ENCODE results near the gene RNF144B. TPM values are rescaled to one million over a fixed set of nuclear protein-coding genes. Genes with fewer than 3 reads are reported as not detected.
A peak's percentile ranks its signal among the peaks of the same experiment; 100 is the strongest.

The RNF144B gene
- total RNA-seq, 1 donor from 2014 or later, result 7.2 TPM

GRCh38 chr6:18507561-18507960, 120.4 kb downstream of the RNF144B start:
- TF ChIP-seq EZH2 (IDR thresholded peaks at IDR 0.05; ENCODE audit: insufficient read depth, low read length) (no peak), CTCF (IDR thresholded peaks at IDR 0.05; ENCODE audit: insufficient read depth, low read depth, low read length) (no peak)
- H3K4me1 ChIP-seq (ENCODE audit: insufficient read depth, low read length), result peaks cover 8% of the 10 kb centered on the region
- Mint-ChIP-seq H3K27ac (ENCODE audit: unreplicated experiment) (no peak overlapping the region), H3K4me3 (ENCODE audit: unreplicated experiment) (no peak overlapping the region), H3K36me3 (ENCODE audit: low read depth, unreplicated experiment) (no peaks in the 10 kb centered on the region), H3K27me3 (ENCODE audit: low read depth, unreplicated experiment) (no peaks in the 10 kb centered on the region), H3K4me1 (ENCODE audit: low read depth, unreplicated experiment) (peaks cover 9% of the 10 kb centered on the region), H3K9me3 (ENCODE audit: unreplicated experiment) (peaks cover 2% of the 10 kb centered on the region)
- DNase-seq (ENCODE audit: low read depth) (no peak), FAIRE-seq (no peak)
- H3K79me2 ChIP-seq (ENCODE audit: insufficient read depth, low read length), result no peaks in the 10 kb centered on the region
- no peaks in the 10 kb centered on the region for H4K20me1 ChIP-seq (ENCODE audit: insufficient read depth, low read length)
- H3K4me2 ChIP-seq (ENCODE audit: low read length), result no peak overlapping the region
- H3K27me3 ChIP-seq (ENCODE audit: insufficient read depth, low read length), result no peaks in the 10 kb centered on the region
- H3K9ac ChIP-seq (ENCODE audit: low read length), result no peak overlapping the region
- no peak overlapping the region for H3K27ac ChIP-seq (ENCODE audit: low read depth, low read length)
- H3K9me3 ChIP-seq (ENCODE audit: insufficient read depth, low read depth, low read length), result no peaks in the 10 kb centered on the region
- no peaks in the 10 kb centered on the region for H3K36me3 ChIP-seq (ENCODE audit: insufficient read depth, low read length)
- H2AFZ ChIP-seq (ENCODE audit: low read depth, low read length), result no peak overlapping the region
- H3K4me3 ChIP-seq (ENCODE audit: insufficient read depth, low read depth, low read length), result no peak overlapping the region

- Histone ChIP-seq H3K9me3 (ENCODE audit: insufficient read depth, low read depth, low read length) (no peaks in the 10 kb centered on the region), H3K4me2 (ENCODE audit: low read length) (no peak overlapping the region), H3K9ac (ENCODE audit: low read length) (no peak overlapping the region), H3K27ac (ENCODE audit: low read depth, low read length) (no peak overlapping the region), H3K36me3 (ENCODE audit: insufficient read depth, low read length) (no peaks in the 10 kb centered on the region), H2AFZ (ENCODE audit: low read depth, low read length) (no peak overlapping the region), H4K20me1 (ENCODE audit: insufficient read depth, low read length) (no peaks in the 10 kb centered on the region), H3K27me3 (ENCODE audit: insufficient read depth, low read length) (no peaks in the 10 kb centered on the region), H3K4me3 (ENCODE audit: insufficient read depth, low read depth, low read length) (no peak overlapping the region), H3K79me2 (ENCODE audit: insufficient read depth, low read length) (no peaks in the 10 kb centered on the region), H3K4me1 (ENCODE audit: insufficient read depth, low read length) (peaks cover 4% of the 10 kb centered on the region)
- Mint-ChIP-seq H3K27me3 (ENCODE audit: low read depth, unreplicated experiment) (no peaks in the 10 kb centered on the region), H3K9me3 (ENCODE audit: unreplicated experiment) (peaks cover 2% of the 10 kb centered on the region), H3K36me3 (ENCODE audit: low read depth, unreplicated experiment) (no peaks in the 10 kb centered on the region), H3K27ac (ENCODE audit: unreplicated experiment) (no peak overlapping the region), H3K4me1 (ENCODE audit: low read depth, unreplicated experiment) (peaks cover 9% of the 10 kb centered on the region), H3K4me3 (ENCODE audit: unreplicated experiment) (no peak overlapping the region)
- DNase-seq (ENCODE audit: low read depth) (peak; percentile 3), FAIRE-seq (no peak)
- TF ChIP-seq CTCF (IDR thresholded peaks at IDR 0.05; ENCODE audit: insufficient read depth, low read depth, low read length), result no peak
- no peak for TF ChIP-seq EZH2 (IDR thresholded peaks at IDR 0.05; ENCODE audit: insufficient read depth, low read length)
Measured at GRCh38 chr6:18509871-18510643, 122.9 kb downstream of the RNF144B start.

- no peak overlapping the region for H3K27ac Mint-ChIP-seq (ENCODE audit: unreplicated experiment)
- Histone ChIP-seq H3K9ac (ENCODE audit: low read length) (no peak overlapping the region), H3K9me3 (ENCODE audit: insufficient read depth, low read depth, low read length) (no peaks in the 10 kb centered on the region), H3K4me2 (ENCODE audit: low read length) (no peak overlapping the region), H3K4me3 (ENCODE audit: insufficient read depth, low read depth, low read length) (no peak overlapping the region), H3K27ac (ENCODE audit: low read depth, low read length) (no peak overlapping the region), H3K36me3 (ENCODE audit: insufficient read depth, low read length) (no peaks in the 10 kb centered on the region), H3K27me3 (ENCODE audit: insufficient read depth, low read length) (no peaks in the 10 kb centered on the region), H2AFZ (ENCODE audit: low read depth, low read length) (no peak overlapping the region), H4K20me1 (ENCODE audit: insufficient read depth, low read length) (no peaks in the 10 kb centered on the region), H3K4me1 (ENCODE audit: insufficient read depth, low read length) (peaks cover 5% of the 10 kb centered on the region), H3K79me2 (ENCODE audit: insufficient read depth, low read length) (no peaks in the 10 kb centered on the region)
- H3K4me3 Mint-ChIP-seq (ENCODE audit: unreplicated experiment), result no peak overlapping the region
- DNase-seq (ENCODE audit: low read depth) (no peak), FAIRE-seq (no peak)
- H3K4me1 Mint-ChIP-seq (ENCODE audit: low read depth, unreplicated experiment), result peaks cover 10% of the 10 kb centered on the region
- H3K36me3 Mint-ChIP-seq (ENCODE audit: low read depth, unreplicated experiment), result no peaks in the 10 kb centered on the region
- no peak for TF ChIP-seq CTCF (IDR thresholded peaks at IDR 0.05; ENCODE audit: insufficient read depth, low read depth, low read length)
- no peak for TF ChIP-seq EZH2 (IDR thresholded peaks at IDR 0.05; ENCODE audit: insufficient read depth, low read length)
- H3K9me3 Mint-ChIP-seq (ENCODE audit: unreplicated experiment), result peaks cover 2% of the 10 kb centered on the region
- H3K27me3 Mint-ChIP-seq (ENCODE audit: low read depth, unreplicated experiment), result no peaks in the 10 kb centered on the region
Measured at GRCh38 chr6:18510644-18511033, 123.5 kb downstream of the RNF144B start.

Data from astrocyte (in vitro differentiated cells and primary cell).